HepG2 (cell line): ENCODE results near the gene CDC42BPG. TPM values are rescaled to one million over a fixed set of nuclear protein-coding genes. Genes with fewer than 3 reads are reported as not detected.

Experiments
- GPN1 ChIP-seq: sonication (generic); formaldehyde crosslinking; IDR thresholded peaks from 2 replicates; pipeline ENCODE4 v1.5.1; 2020; ENCODE audit warnings: missing genetic modification reagents, borderline replicate concordance
- PAF1 ChIP-seq: IDR thresholded peaks from 2 replicates; pipeline ENCODE4 v1.6.1; 2016; ENCODE audit warnings: missing genetic modification reagents, missing compliant biosample characterization
- TGIF2 ChIP-seq: IDR thresholded peaks from 2 replicates; pipeline ENCODE4 v1.6.1; 2016; ENCODE audit warnings: control low read depth, missing compliant biosample characterization
- ZFP37 ChIP-seq: sonication (generic); formaldehyde crosslinking; IDR thresholded peaks from 2 replicates; pipeline ENCODE4 v1.4.0; 2020; ENCODE audit warnings: missing genetic modification reagents, borderline replicate concordance
- ZNF256 ChIP-seq: sonication (generic); formaldehyde crosslinking; conservative IDR thresholded peaks from 2 replicates; pipeline ENCODE4 v1.4.0; 2020; ENCODE audit warnings: missing genetic modification reagents
- ZNF337 ChIP-seq: sonication (generic); formaldehyde crosslinking; IDR thresholded peaks from 2 replicates; pipeline ENCODE4 v1.5.1; 2020; ENCODE audit warnings: missing genetic modification reagents, low read depth, mild to moderate bottlenecking, borderline replicate concordance
- ZNF33B ChIP-seq: sonication (generic); formaldehyde crosslinking; IDR thresholded peaks from 2 replicates; pipeline ENCODE4 v1.5.1; 2020; ENCODE audit warnings: mild to moderate bottlenecking, missing genetic modification reagents
- ZNF407 ChIP-seq: sonication (generic); formaldehyde crosslinking; IDR thresholded peaks from one replicate; pipeline ENCODE4 v1.5.1; 2020; ENCODE audit warnings: mild to moderate bottlenecking, missing genetic modification reagents; ENCODE audit errors: not compliant biosample characterization
- polyA plus RNA-seq, 8 experiments: library from polyadenylated mRNA; depleted of rRNA in 3 of 8; stranded (reverse) in 7 of 8; unstranded in 1 of 8; fragments of >200 nt; fragmentation: Illumina TruSeq in 4 of 8; extraction: Trizol in 4 of 8; gene quantifications; 2 replicates each; pipeline versions ENCODE4 v1.2.1 to v1.2.3, GENCODE V29; 2011 to 2016; ENCODE audit warnings: low read depth in 4 of 8, missing spikeins in 1 of 8, mixed read lengths in 1 of 8; ENCODE audit not compliant: insufficient read depth in 1 of 8
- total RNA-seq, 5 experiments: library from RNA; depleted of rRNA; stranded (reverse); fragments of >200 nt; fragmentation: Illumina TruSeq; extraction: Trizol; gene quantifications; 2 replicates each; pipeline ENCODE4 v1.2.3, GENCODE V29; 2016; ENCODE audit warnings: low read depth in 1 of 5
- TF ChIP-seq, protein P1 (sequence below), 2 experiments: fragments of 450-650 bp in 1 of 2; sonication (generic) in 1 of 2; formaldehyde crosslinking in 1 of 2; IDR thresholded peaks; 2 replicates each; pipeline versions ENCODE4 v1.6.1 to v1.8.0; 2016 to 2022; ENCODE audit warnings: antibody characterized with exemption in 1 of 2, mild to moderate bottlenecking in 1 of 2, missing genetic modification reagents in 1 of 2
- TF ChIP-seq, protein P2 (sequence below): sonication (generic); formaldehyde crosslinking; IDR thresholded peaks from 2 replicates; pipeline ENCODE4 v1.5.0; 2020; ENCODE audit warnings: missing genetic modification reagents

Gene CDC42BPG
- total and polyA plus RNA-seq, 2 of the 13 experiments (the other 11 are each of a cell fraction or from before 2014, with no cell fraction given): 0.55 to 1.4 TPM

DNA sequence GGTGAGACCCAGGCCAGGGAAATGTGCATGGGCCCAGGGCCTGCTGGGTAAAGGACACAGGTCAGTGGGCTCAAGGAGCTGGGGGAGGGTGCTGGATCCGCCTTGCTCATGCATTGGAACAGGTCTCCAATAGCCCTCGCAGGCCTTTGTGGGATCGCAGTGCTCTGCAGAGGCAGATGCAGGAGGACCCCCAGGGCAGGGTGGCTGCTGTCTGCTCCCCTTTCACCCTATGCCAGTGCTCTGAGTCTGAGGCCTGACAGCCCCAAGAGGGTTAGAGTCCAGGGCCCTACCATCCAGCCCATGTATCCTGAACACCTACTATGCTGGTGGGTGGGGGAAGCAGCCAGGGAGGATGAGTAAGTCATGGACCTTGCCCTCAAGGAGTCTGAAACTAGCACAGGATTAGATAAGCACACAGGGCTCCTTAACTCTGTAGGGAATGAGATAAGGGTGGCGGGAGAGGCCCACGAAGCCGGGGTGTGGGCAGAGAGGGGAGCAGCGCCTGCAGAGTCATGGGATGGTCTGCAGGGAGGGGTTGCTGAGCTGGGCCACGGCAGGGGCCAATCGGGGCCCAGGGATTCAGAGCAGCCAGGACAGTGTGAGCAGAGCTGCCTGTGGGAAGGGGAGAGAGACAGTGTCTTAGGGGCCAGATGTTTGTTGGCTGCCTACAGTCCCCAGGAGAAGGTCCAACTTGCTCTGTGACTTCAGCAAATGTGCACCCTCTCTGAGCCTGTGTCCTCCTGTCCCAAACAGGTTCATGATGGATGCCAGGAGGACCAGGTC is 44.5 kb upstream of the CDC42BPG start (continued):
- TF ChIP-seq, protein P1, sequence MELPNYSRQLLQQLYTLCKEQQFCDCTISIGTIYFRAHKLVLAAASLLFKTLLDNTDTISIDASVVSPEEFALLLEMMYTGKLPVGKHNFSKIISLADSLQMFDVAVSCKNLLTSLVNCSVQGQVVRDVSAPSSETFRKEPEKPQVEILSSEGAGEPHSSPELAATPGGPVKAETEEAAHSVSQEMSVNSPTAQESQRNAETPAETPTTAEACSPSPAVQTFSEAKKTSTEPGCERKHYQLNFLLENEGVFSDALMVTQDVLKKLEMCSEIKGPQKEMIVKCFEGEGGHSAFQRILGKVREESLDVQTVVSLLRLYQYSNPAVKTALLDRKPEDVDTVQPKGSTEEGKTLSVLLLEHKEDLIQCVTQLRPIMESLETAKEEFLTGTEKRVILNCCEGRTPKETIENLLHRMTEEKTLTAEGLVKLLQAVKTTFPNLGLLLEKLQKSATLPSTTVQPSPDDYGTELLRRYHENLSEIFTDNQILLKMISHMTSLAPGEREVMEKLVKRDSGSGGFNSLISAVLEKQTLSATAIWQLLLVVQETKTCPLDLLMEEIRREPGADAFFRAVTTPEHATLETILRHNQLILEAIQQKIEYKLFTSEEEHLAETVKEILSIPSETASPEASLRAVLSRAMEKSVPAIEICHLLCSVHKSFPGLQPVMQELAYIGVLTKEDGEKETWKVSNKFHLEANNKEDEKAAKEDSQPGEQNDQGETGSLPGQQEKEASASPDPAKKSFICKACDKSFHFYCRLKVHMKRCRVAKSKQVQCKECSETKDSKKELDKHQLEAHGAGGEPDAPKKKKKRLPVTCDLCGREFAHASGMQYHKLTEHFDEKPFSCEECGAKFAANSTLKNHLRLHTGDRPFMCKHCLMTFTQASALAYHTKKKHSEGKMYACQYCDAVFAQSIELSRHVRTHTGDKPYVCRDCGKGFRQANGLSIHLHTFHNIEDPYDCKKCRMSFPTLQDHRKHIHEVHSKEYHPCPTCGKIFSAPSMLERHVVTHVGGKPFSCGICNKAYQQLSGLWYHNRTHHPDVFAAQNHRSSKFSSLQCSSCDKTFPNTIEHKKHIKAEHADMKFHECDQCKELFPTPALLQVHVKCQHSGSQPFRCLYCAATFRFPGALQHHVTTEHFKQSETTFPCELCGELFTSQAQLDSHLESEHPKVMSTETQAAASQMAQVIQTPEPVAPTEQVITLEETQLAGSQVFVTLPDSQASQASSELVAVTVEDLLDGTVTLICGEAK (IDR thresholded peaks at IDR 0.05): no peak
- TF ChIP-seq, protein P1 (CRISPR knock-in tag; IDR thresholded peaks at IDR 0.05): no peak
- TF ChIP-seq, protein P2, sequence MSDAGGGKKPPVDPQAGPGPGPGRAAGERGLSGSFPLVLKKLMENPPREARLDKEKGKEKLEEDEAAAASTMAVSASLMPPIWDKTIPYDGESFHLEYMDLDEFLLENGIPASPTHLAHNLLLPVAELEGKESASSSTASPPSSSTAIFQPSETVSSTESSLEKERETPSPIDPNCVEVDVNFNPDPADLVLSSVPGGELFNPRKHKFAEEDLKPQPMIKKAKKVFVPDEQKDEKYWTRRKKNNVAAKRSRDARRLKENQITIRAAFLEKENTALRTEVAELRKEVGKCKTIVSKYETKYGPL: no peak
- peak; percentile 36; the same call in 1 of the 2 replicates for TF ChIP-seq PAF1 (CRISPR knock-in tag)
- TF ChIP-seq TGIF2: no peak
- no peak for TF ChIP-seq ZNF33B (CRISPR knock-in tag)
- no peak for TF ChIP-seq ZFP37
- TF ChIP-seq ZNF256 (CRISPR knock-in tag): no peak
- TF ChIP-seq ZNF407: no peak
- no peak for TF ChIP-seq ZNF337 (CRISPR knock-in tag)
- TF ChIP-seq GPN1 (CRISPR knock-in tag): no peak
